ENCODE measurements around the gene ZHX3. TPM values are rescaled to one million over a fixed set of nuclear protein-coding genes. Genes with fewer than 3 reads are reported as not detected.

Gene ZHX3
- total RNA-seq, 4 donors from 2014 or later, result 47.1 to 58.6 (median 50.7) TPM

- TF ChIP-seq, protein P1, sequence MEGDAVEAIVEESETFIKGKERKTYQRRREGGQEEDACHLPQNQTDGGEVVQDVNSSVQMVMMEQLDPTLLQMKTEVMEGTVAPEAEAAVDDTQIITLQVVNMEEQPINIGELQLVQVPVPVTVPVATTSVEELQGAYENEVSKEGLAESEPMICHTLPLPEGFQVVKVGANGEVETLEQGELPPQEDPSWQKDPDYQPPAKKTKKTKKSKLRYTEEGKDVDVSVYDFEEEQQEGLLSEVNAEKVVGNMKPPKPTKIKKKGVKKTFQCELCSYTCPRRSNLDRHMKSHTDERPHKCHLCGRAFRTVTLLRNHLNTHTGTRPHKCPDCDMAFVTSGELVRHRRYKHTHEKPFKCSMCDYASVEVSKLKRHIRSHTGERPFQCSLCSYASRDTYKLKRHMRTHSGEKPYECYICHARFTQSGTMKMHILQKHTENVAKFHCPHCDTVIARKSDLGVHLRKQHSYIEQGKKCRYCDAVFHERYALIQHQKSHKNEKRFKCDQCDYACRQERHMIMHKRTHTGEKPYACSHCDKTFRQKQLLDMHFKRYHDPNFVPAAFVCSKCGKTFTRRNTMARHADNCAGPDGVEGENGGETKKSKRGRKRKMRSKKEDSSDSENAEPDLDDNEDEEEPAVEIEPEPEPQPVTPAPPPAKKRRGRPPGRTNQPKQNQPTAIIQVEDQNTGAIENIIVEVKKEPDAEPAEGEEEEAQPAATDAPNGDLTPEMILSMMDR (IDR thresholded peaks at IDR 0.05), result no peak
- TF ChIP-seq EP300 (IDR thresholded peaks at IDR 0.05) (no peak), POLR2A (IDR thresholded peaks at IDR 0.05) (no peak)
- peak overlapping the region in 1 of 4 donors; percentile 78 for H3K4me3 ChIP-seq
- WGBS, 2 donors, result 59 to 61% methylated on average over 10 of the region's 10 CpGs
Observed at GRCh38 chr20:41140226-41141133, 177.1 kb downstream of the ZHX3 start.

DNA sequence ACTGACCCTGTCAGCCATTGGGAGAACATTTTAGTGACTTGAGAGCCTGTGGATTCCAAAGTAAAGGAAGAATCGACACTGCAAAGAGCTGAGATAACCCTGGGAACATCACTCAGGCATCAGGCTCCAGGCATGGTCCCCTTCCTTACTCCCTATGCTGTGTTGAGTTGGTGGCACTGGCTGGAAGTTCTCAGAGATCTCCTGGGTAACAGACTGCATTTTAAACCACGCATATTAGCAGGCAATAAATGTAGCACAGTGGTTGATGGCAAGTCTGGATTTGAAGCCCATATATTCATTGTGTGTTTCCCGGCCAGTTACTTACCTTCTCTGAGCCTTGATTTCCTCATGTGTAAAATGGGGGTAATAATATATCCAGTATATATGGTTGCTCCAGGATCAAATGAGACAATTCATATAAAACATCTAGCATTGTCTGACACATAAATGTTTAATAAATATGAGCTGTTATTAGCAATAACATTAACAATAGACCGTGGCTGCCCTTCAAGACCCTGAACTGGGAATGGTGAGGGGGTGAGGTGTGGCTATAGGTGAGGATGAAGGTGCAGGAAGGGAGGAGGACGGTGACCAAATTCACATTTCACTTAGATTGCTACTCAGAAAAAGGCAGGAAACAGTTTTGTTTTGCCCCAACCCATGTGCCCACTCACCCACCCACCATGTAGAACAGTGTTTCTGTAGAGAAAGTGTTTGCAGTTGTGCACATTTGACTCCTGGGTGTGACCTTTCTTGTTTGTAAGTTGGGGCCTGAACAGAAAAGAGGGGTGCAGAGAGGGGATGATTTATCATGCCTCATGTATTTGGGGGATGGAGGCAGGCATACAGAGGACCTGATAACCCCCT, 178.1 kb downstream of the ZHX3 start:
- H3K4me3 ChIP-seq, result peak overlapping the region; percentile 42 to 83 (median 80)
- H3K9me3 ChIP-seq, result no peaks in the 10 kb centered on the region
- peaks cover 0 to 7% (median 0%) of the 10 kb centered on the region in 3 donors for H3K36me3 ChIP-seq
- peaks cover 0 to 79% (median 44%) of the 10 kb centered on the region in 4 donors for H3K4me1 ChIP-seq
- TF ChIP-seq POLR2A (IDR thresholded peaks at IDR 0.05) (no peak), EP300 (IDR thresholded peaks at IDR 0.05) (no peak)
- TF ChIP-seq, protein P1 (IDR thresholded peaks at IDR 0.05), result no peak
- no peak for DNase-seq (ENCODE audit: low spot score in 2 of 2)
- no peaks in the 10 kb centered on the region for H3K27me3 ChIP-seq
- H3K27ac ChIP-seq, result peak overlapping the region; percentile 94 to 100 (median 96)
- WGBS, 2 donors, result 50 to 51% methylated on average over 5 of the region's 5 CpGs

More at GRCh38 chr20:41140226-41141133, 177.1 kb downstream of the ZHX3 start:
- peaks cover 0 to 8% (median 0%) of the 10 kb centered on the region in 3 donors for H3K36me3 ChIP-seq
- DNase-seq (ENCODE audit: low spot score in 2 of 2), result no peak
- H3K4me1 ChIP-seq, result peaks cover 0 to 84% (median 51%) of the 10 kb centered on the region in 4 donors
- H3K27me3 ChIP-seq, result no peaks in the 10 kb centered on the region
- no peaks in the 10 kb centered on the region for H3K9me3 ChIP-seq
- peak overlapping the region; percentile 45 to 100 (median 96) for H3K27ac ChIP-seq

GRCh38 chr20:41138475-41139226, 178.9 kb downstream of the ZHX3 start:
- TF ChIP-seq, protein P1 (IDR thresholded peaks at IDR 0.05), result no peak
- TF ChIP-seq EP300 (IDR thresholded peaks at IDR 0.05) (no peak), POLR2A (IDR thresholded peaks at IDR 0.05) (no peak)
- Histone ChIP-seq H3K9me3 (no peaks in the 10 kb centered on the region), H3K27ac (peak overlapping the region; percentile 94 to 100 (median 96)), H3K4me1 (peaks cover 0 to 73% (median 41%) of the 10 kb centered on the region in 4 donors), H3K27me3 (no peaks in the 10 kb centered on the region), H3K4me3 (peak overlapping the region; percentile 42 to 83 (median 80)), H3K36me3 (no peaks in the 10 kb centered on the region)
- 14 to 23% methylated on average over 6 to 12 of the region's 12 CpGs for WGBS, 2 donors
- DNase-seq (ENCODE audit: low spot score in 2 of 2), result no peak

DNA sequence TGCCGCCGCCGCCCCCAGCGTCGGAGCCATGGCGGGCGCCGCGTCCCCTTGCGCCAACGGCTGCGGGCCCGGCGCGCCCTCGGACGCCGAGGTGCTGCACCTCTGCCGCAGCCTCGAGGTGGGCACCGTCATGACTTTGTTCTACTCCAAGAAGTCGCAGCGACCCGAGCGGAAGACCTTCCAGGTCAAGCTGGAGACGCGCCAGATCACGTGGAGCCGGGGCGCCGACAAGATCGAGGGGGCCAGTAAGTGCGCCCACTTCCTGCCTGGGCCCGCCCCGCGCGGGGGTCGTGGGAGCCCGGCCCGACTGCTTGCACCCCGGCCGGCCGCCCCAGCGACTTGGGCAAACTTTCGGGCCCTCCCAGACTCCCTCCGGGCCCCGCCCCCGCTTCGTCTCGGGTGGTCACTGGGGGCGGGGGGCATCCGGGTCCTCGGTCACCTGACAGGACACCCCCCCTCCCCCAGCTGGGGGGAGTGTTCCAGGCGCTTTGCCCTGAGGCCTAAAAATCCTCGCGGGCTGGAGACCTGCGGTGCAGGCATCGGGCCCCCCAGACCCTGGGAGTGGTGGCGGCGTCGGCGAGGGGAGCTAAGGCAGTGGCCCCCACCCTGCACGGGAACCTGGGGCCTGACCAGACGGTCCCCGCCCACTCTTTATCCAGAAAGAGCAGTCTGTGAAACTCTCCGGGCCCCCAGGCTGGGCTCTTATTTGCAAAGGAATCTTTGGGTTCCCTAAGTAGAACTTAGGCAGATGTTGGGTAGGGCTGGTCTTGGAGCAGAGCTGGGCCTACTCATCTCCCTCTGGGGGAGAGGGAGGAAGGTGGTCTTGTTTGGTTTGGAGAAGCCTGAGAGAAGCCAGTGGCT, 179.7 kb downstream of the ZHX3 start:
- H3K4me1 ChIP-seq, result peaks cover 0 to 65% (median 37%) of the 10 kb centered on the region in 4 donors
- TF ChIP-seq, protein P1 (IDR thresholded peaks at IDR 0.05), result no peak
- peak; percentile 35 to 59 for TF ChIP-seq EP300 (IDR thresholded peaks at IDR 0.05)
- DNase-seq (ENCODE audit: low spot score in 2 of 2), result peak; percentile 57 to 62

More for the DNA sequence above, 179.7 kb downstream of the ZHX3 start:
- Histone ChIP-seq H3K9me3 (no peaks in the 10 kb centered on the region), H3K27me3 (no peaks in the 10 kb centered on the region), H3K27ac (peak overlapping the region; percentile 94 to 100 (median 96)), H3K36me3 (no peaks in the 10 kb centered on the region), H3K4me3 (peak overlapping the region; percentile 42 to 83 (median 80))
- 2 to 3% methylated on average over 20 to 43 of the region's 66 CpGs for WGBS, 2 donors
